ENCODE measurements around the gene MGAT1.
"Not testable (repeated sequence)": the region's sequence is repeated elsewhere in the genome, so short reads cannot be mapped to it uniquely, and the experiment has no call there.

Gene MGAT1

DNA sequence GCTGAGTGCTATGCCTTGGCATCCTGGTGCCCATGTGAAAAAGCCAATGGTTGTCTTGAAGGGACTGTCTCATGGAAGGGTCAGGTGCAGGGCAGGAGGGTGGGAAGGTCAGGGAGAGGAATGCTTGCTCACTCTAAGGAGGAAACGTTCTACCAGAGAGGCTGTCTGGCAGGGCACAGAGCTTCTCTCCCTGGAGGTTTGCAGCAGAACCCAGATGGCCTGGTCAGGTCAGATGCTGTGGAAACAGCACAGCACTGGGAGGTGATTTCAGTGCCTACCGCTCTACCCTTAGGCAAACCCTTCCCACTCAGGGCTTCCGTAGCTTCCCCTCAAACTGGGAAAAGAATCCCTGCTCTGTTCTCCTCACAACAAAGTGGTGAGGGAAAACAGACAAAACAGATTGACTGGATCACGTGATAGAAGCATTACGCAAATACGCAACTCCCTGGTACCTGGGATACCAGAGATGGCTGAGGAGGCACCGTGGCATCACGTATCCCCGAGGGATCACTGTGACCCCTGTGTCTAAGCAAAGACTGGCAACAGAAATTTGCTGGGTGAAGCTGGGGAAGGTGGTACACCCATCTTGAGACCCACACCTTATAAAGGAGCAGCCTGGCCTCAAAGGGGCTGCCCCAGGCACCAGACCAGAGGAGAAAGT, 3.9 kb upstream of the MGAT1 start:
- no peak for DNase-seq (ENCODE audit: low read depth)

DNA sequence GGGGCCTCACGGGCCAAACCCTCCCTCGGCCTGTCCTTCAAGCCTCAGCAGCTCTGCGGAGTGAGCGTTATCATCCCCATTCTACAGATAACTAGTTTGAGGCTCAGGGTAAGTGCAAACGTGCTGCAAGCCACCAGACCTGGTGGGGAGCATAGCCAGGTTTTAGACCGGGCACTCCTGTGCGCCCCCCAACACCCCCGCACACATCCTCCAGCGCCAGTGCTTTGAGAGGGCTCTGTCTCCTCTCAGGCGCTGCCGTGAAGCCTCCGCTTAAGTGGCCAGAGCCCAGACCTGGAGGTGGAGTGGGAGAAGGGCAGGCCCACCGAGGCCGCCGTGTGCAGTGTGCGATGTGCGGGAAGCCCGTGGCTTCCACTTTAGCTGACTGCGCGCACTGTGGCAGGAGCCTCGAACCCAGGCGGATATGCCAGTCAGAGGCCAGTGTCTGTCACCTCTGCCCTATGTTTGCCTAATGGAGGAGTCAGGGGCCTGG, 1.6 kb upstream of the MGAT1 start:
- DNase-seq (ENCODE audit: low read depth), result no peak

DNA sequence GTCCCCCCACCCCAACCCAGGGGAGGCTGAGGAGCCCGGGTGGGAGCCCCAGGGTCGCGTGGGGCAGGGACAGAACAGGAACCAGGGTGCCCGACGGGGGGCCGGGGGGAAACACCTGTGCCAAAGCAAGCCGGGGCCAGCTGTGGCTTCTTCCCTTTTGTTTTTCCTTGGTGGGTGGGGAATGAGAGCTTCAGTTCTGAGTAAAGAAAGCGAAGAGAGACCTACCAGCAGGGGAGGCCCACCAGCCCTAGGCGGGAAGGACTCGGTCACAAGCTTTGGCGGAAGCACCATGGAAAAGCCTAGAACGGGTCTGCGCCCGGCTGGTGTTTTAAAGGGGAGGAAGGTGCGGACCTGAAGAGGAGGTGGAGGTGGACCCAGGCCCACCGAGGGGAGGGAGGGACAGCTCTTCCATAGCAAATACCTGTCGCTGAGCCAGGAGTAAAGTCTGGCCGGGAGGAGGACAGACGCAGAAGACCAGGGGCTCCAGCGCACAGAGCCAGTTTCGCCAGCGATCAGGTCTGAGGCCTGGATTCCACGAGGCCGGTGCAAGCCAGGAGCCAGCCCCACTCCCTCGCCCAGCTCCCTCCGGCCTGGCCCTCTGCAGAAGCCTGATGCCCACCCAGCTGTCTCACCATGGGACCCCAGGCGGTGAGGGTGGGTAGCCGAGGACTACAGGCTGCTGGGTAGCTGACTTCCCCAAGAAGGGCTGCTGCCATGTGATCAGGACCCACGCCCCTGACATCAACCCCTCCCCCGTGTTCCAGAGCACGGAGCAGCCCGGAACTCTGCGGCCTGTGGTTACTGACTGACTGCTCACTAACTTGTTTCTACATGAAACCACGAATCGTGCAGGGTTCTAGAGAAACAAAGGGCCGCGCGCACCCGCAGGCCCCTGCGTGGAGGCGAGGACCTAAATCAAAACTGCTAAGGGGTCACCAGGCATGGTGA, 849 bp upstream of the MGAT1 start:
- DNase-seq (ENCODE audit: low read depth), result peak; percentile 66

DNA sequence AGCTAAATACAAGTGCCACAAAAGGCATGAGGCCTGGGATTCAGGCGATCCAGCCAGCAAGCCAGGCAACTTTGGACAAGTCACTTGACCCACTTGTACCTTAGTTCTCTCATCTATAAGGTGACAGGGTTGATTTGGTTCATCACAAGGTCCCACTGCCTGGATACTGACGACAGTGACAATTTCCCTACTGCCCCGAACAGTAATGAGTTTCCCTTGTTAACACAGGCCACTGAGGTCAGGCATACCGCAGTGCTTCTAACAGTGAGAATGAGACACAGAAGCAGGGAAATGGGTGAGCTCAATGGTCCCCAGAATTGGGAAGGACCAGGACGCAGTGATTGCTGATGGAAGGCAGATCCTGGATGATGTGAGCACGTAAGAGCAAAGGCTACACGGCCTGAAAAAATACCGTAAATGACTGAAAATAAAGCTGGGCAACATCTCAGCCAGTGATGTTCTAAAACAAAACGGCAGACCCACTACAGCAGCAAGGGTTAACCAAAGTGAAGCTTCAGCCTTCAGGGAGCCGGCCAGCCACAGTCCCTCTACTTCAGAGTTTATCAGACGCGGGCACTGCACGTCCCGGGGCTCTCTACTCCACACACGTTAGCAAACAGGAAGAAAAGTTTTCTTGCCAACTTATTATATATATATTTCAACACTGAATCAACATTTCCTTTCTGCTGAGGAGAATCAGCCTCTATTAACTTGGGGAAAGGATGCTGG, 846 bp downstream of the MGAT1 start:
- no peak for DNase-seq (ENCODE audit: low read depth)

- no peak for DNase-seq (ENCODE audit: low read depth)
Observed at GRCh38 chr5:180799902-180800801, 2.5 kb downstream of the MGAT1 start.

- no peak for DNase-seq (ENCODE audit: low read depth)
Observed at GRCh38 chr5:180799194-180799593, 3.4 kb downstream of the MGAT1 start.

DNA sequence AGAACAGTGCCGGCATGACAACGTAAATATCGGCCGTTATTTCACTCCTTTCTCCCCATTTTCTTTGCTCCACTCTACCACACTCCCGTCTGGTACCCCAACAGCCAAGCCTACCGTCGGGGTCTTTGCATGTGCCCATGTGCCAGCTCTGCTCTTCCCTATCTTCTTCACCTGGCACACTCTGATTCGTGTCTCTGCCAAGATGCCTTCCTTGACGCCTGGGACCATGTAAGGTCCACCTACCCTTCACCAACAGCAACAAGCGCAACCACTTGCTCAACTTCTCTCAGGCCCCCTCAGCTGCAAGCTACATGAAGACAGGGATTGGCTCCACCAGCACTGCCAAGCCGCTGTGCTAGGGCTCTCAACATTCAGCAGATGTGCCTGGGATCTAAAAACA, 4.4 kb downstream of the MGAT1 start:
- no peak for DNase-seq (ENCODE audit: low read depth)

DNA sequence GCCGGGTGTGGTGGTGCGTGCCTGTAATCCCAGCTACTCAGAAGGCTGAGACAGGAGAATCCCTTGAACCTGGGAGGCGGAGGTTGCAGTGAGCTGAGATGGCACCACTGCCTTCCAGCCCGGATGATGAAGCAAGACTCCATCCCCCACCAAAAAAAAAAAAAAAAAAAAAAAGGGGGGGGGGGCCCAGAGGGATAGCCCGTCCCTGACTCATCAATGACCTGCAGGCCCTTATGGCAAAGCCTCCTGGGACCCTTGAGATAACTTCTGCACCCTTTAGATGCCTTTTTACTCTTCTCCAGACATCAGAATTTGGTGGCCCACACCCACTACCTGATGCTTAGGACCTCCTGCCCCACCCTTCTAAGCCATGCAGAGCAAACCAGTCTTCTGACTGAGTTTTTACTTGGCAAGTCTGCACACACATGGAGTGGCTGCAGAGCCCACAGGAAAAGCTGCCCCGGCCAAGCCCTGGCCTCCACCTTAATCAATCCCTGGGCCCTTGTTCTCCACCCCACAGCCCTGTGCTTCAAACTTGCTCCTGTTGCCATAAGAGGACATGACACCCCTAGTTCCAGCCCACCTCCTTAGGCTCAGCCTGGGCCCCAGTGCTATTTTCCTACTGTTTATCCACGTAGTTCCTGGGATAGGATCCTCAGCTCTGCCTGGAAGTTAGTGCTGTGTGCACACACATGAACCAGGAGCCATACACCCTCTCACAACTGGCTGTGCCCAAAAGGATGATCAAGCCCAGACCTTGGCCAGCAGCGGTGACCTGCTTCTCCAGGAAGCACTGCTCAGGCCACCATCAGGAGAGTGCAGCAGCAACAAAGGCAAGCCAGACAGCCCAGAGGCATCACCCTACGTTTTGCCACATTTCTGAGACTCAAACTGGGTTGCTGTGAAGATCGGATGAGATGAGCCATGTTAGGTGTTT, 5.1 kb downstream of the MGAT1 start:
- DNase-seq (ENCODE audit: low read depth), result no peak

- no peak for DNase-seq (ENCODE audit: low read depth)
Observed at GRCh38 chr5:180795771-180796313, 6.8 kb downstream of the MGAT1 start.

DNA sequence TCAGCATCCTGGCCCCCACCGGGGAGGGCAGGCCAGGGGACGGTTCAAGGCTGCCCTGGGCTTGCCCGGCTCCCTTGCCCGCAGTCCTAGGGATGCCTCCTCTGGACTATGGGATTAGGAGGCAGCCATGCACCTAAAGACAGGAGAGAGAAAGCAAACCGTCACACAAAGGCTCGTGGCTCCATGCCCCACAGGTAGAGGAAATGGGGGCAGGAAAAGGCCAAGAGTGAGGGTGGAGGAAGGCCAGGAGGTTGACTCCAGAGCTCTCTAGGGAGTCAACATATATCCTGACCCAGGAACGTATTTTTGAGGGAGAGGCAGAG, 9.7 kb downstream of the MGAT1 start:
- no peak for DNase-seq (ENCODE audit: low read depth)

- DNase-seq (ENCODE audit: low read depth), result no peak
Observed at GRCh38 chr5:180792287-180792964, 10.2 kb downstream of the MGAT1 start.

GRCh38 chr5:180791611-180792213, 10.9 kb downstream of the MGAT1 start:
- no peak for DNase-seq (ENCODE audit: low read depth)

DNA sequence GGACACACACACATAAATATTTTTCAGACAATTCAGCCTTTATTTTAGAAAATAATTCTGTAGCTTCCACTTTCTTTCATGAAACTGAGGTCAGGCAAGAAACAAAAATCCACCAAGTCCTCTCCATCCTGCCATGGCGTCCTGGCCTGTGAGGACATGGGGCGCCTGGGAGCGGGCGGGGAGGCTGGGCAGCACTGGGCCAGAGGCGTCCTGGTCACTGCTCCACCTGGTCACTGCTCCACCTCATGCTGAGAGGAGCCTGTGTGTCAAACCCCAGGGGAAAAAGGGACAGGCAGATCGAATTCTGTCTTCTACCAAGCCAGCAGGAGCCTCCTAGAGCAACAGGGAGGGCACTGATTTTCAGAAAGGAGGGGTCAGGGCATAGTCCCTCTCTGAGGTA, 12.1 kb downstream of the MGAT1 start:
- DNase-seq (ENCODE audit: low read depth), result no peak

GRCh38 chr5:180790020-180790419, 12.6 kb downstream of the MGAT1 start:
- no peak for DNase-seq (ENCODE audit: low read depth)

GRCh38 chr5:180788651-180789410, 13.8 kb downstream of the MGAT1 start:
- not testable (repeated sequence) for DNase-seq (ENCODE audit: low read depth)

DNA sequence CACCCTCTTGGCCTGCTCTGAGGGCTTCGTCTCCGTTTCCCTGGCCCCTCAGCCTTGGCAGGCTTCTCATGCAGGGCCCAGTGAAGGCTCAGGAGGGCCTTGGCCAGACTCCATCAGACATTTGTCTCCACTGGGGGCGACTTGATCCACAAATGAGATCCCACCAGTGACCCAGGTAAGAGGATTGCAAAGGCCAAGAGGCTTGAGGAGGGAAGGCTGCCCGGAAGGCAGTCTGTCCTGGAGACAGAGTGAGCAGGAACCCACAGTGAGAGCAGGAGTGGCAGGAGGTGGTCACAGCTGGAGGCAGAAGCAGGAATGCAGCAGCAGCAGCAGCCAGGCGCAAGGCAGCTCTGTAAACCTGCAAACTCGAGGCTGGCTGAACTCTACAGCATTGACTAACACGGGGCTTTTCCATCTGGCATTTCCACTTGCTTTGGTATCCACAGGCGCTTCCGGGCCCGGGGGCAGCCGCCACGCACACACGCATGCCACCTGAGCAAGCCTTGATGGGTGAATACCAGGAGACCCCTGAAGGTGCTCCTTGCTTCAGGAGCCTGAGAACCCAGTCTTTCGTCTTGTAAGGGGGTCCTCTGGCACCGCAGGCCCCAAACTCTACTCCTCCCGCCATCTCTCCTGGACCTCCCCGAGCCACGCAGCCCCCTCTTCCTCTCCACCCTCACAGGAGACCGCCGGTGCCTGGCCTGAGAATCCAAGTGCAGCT, 14.7 kb downstream of the MGAT1 start:
- DNase-seq (ENCODE audit: low read depth), result no peak

- DNase-seq (ENCODE audit: low read depth), result no peak
Observed at GRCh38 chr5:180786531-180787398, 15.8 kb downstream of the MGAT1 start.

Data from T follicular helper cell (primary cell).